GM23338 (cell line): ENCODE measurements around the gene SEC22A. TPM values are rescaled to one million over a fixed set of nuclear protein-coding genes. Genes with fewer than 3 reads are reported as not detected.

ENCODE experiments used
- ATAC-seq: fragments of 200-7000 bp; cut with Tn5 transposase; 3 replicates; pipeline ENCODE4 v1.9.1; 2020
- DNase-seq: peaks from one replicate; pipeline ENCODE4 v3.0.0-alpha.2; 2015; ENCODE audit warnings: low spot score
- H2AFZ ChIP-seq: fragments of 200-600 bp; sonication (generic); 2 replicates; pipeline ENCODE4 v1.8.0; 2016; ENCODE audit warnings: antibody characterized with exemption, mild to moderate bottlenecking, moderate library complexity
- H3F3A ChIP-seq: fragments of 200-600 bp; sonication (generic); replicated peaks from 2 replicates; pipeline ENCODE4 v1.8.0; 2017; ENCODE audit warnings: antibody characterized with exemption, mixed run types, low read depth
- H3K27ac ChIP-seq: fragments of 200-600 bp; sonication (generic); 2 replicates; pipeline ENCODE4 v1.6.1; 2016; ENCODE audit warnings: low read depth
- H3K27me3 ChIP-seq: fragments of 200-600 bp; sonication (generic); 2 replicates; pipeline ENCODE4 v1.8.0; 2016; ENCODE audit warnings: mild to moderate bottlenecking, mixed run types, moderate library complexity; ENCODE audit not compliant: insufficient read depth
- H3K36me3 ChIP-seq: fragments of 200-600 bp; sonication (generic); 2 replicates; pipeline ENCODE4 v1.8.0; 2016; ENCODE audit warnings: mild to moderate bottlenecking; ENCODE audit not compliant: insufficient read depth
- H3K4me1 ChIP-seq: fragments of 200-600 bp; sonication (generic); 2 replicates; pipeline ENCODE4 v1.8.0; 2016; ENCODE audit warnings: mild to moderate bottlenecking, moderate library complexity; ENCODE audit not compliant: insufficient read depth
- H3K4me2 ChIP-seq: fragments of 200-600 bp; sonication (generic); 2 replicates; pipeline ENCODE4 v1.7.1; 2017; ENCODE audit warnings: mixed run types
- H3K4me3 ChIP-seq: fragments of 200-600 bp; sonication (generic); 2 replicates; pipeline ENCODE4 v1.6.1; 2016; ENCODE audit warnings: mixed run types
- H3K79me2 ChIP-seq: fragments of 200-600 bp; sonication (generic); replicated peaks from 2 replicates; pipeline ENCODE4 v1.8.0; 2017; ENCODE audit warnings: mild to moderate bottlenecking; ENCODE audit not compliant: insufficient read depth
- H3K9me2 ChIP-seq: fragments of 200-600 bp; sonication (generic); 2 replicates; pipeline ENCODE4 v1.8.0; 2017; ENCODE audit not compliant: insufficient read depth
- H4K20me1 ChIP-seq: fragments of 200-600 bp; sonication (generic); replicated peaks from 2 replicates; pipeline ENCODE4 v1.8.0; 2017; ENCODE audit warnings: mild to moderate bottlenecking; ENCODE audit not compliant: insufficient read depth
- H3K27ac Mint-ChIP-seq: 2 replicates; pipeline ENCODE4 v1.8.0; 2020; ENCODE audit warnings: inconsistent platforms, mild to moderate bottlenecking, moderate library complexity, mixed read lengths
- H3K27me3 Mint-ChIP-seq: 3 replicates; pipeline ENCODE4 v1.8.0; 2022; ENCODE audit warnings: low read depth, mild to moderate bottlenecking, moderate library complexity, mixed read lengths, inconsistent platforms; ENCODE audit not compliant: insufficient read depth, poor library complexity
- H3K36me3 Mint-ChIP-seq: 3 replicates; pipeline ENCODE4 v1.8.0; 2021; ENCODE audit warnings: low read depth, mild to moderate bottlenecking, inconsistent platforms, moderate library complexity, mixed read lengths
- H3K4me1 Mint-ChIP-seq: 3 replicates; pipeline ENCODE4 v1.8.0; 2020; ENCODE audit warnings: mild to moderate bottlenecking, inconsistent platforms, mixed read lengths
- H3K4me3 Mint-ChIP-seq: 3 replicates; pipeline ENCODE4 v1.8.0; 2021; ENCODE audit warnings: moderate library complexity, mild to moderate bottlenecking, inconsistent platforms, mixed read lengths
- H3K9me3 Mint-ChIP-seq: 3 replicates; pipeline ENCODE4 v1.8.0; 2020; ENCODE audit warnings: moderate library complexity, mild to moderate bottlenecking, inconsistent platforms, mixed read lengths
- EZH2 ChIP-seq: fragments of 200-600 bp; sonication (generic); IDR thresholded peaks from one replicate; pipeline ENCODE4 v1.8.0; 2017; ENCODE audit warnings: antibody characterized with exemption, mild to moderate bottlenecking, low read depth; ENCODE audit not compliant: unreplicated experiment
- EZH2phosphoT487 ChIP-seq: fragments of 200-600 bp; sonication (generic); IDR thresholded peaks from one replicate; pipeline ENCODE4 v1.8.1; 2018; ENCODE audit warnings: antibody characterized with exemption; ENCODE audit not compliant: unreplicated experiment
- NANOG ChIP-seq: IDR thresholded peaks from 2 replicates; pipeline ENCODE4 v1.6.1; 2016; ENCODE audit warnings: antibody characterized with exemption, borderline replicate concordance
- ZNF114 ChIP-seq: fragments of 250-450 bp; sonication (Bioruptor Pico); IDR thresholded peaks from 2 replicates; pipeline ENCODE4 v1.5.0; 2020; ENCODE audit warnings: mild to moderate bottlenecking, moderate library complexity
- ZNF462 ChIP-seq: fragments of 250-450 bp; sonication (Bioruptor Pico); IDR thresholded peaks from 2 replicates; pipeline ENCODE4 v1.5.0; 2020; ENCODE audit warnings: mild to moderate bottlenecking, moderate library complexity
- polyA plus RNA-seq: library from polyadenylated mRNA; unstranded; fragments of >200 nt; fragmentation: Nextera tagmentation; extraction: Ambion mirVana; gene quantifications from 2 replicates; pipeline ENCODE4 v1.2.1, GENCODE V29; 2016
- total RNA-seq: library from RNA; depleted of rRNA; stranded (reverse); fragments of >200 nt; shearing (Covaris generic); gene quantifications from 2 replicates; pipeline ENCODE4 v1.2.3, GENCODE V29; 2014
- TF ChIP-seq, protein P1 (sequence below), 2 experiments: fragments of 200-600 bp in 1 of 2; sonication (generic) in 1 of 2; conservative IDR thresholded peaks; 2 replicates each; pipeline versions ENCODE4 v1.5.1 to v1.6.1; 2016 to 2017; ENCODE audit warnings: antibody characterized with exemption in 2 of 2, low read depth in 2 of 2, mild to moderate bottlenecking in 2 of 2, moderate library complexity in 1 of 2

Gene SEC22A
- total and polyA plus RNA-seq, 2 experiments from 2014 or later: 11.2 to 24.1 TPM

DNA sequence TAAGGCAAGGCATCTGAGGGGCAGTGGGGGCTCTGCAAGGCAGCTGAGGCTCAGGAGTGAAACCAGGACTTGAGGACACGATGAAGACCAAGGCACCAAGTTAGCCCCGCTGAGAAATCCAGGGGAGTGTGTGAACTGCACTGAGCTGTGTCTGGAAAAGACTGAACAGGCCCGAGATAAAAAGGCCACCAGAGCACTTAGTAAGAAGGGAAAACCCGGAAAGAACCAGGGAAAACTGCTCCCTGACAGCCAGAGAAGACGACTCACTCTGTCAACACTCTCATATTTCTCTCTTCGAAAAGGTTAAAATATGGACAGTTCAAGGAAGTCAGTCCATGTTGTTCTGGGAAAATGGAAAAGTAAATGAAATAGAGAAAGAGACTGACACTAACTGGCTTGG, 109.0 kb downstream of the SEC22A start (continued):
- TF ChIP-seq ZNF462 (no peak), EZH2phosphoT487 (no peak)

- Histone ChIP-seq H4K20me1 (no peaks in the 10 kb centered on the region), H3K4me3 (0 out of 2 replicates have a peak overlapping the region, but pooled peaks have one; percentile 16), H3K9me2 (no peaks in the 10 kb centered on the region), H2AFZ (no peak overlapping the region), H3K27me3 (no peaks in the 10 kb centered on the region), H3K27ac (no peak overlapping the region; the same call in 1 of the 2 replicates), H3K36me3 (no peaks in the 10 kb centered on the region), H3F3A (peaks cover 20% of the 10 kb centered on the region), H3K4me1 (peaks cover 49% of the 10 kb centered on the region), H3K4me2 (peak overlapping the region; percentile 13), H3K79me2 (peaks cover 8% of the 10 kb centered on the region)
- ATAC-seq (no peak), DNase-seq (no peak)
- no peak for TF ChIP-seq EZH2
- TF ChIP-seq NANOG: no peak
- no peak for TF ChIP-seq ZNF114
- TF ChIP-seq, protein P1, sequence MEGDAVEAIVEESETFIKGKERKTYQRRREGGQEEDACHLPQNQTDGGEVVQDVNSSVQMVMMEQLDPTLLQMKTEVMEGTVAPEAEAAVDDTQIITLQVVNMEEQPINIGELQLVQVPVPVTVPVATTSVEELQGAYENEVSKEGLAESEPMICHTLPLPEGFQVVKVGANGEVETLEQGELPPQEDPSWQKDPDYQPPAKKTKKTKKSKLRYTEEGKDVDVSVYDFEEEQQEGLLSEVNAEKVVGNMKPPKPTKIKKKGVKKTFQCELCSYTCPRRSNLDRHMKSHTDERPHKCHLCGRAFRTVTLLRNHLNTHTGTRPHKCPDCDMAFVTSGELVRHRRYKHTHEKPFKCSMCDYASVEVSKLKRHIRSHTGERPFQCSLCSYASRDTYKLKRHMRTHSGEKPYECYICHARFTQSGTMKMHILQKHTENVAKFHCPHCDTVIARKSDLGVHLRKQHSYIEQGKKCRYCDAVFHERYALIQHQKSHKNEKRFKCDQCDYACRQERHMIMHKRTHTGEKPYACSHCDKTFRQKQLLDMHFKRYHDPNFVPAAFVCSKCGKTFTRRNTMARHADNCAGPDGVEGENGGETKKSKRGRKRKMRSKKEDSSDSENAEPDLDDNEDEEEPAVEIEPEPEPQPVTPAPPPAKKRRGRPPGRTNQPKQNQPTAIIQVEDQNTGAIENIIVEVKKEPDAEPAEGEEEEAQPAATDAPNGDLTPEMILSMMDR (conservative IDR thresholded peaks at IDR 0.05; ENCODE audit: low read depth in 2 of 2): no peak
- peak overlapping the region; percentile 13; the same call in 2 of the 3 replicates for H3K4me3 Mint-ChIP-seq
- H3K4me1 Mint-ChIP-seq: peaks cover 73% of the 10 kb centered on the region
- H3K27me3 Mint-ChIP-seq: peaks cover 23% of the 10 kb centered on the region
- H3K36me3 Mint-ChIP-seq: peaks cover 12% of the 10 kb centered on the region
- no peaks in the 10 kb centered on the region for H3K9me3 Mint-ChIP-seq
- H3K27ac Mint-ChIP-seq: no peak overlapping the region
Measured at GRCh38 chr3:123311201-123311600, 109.5 kb downstream of the SEC22A start.
